ENCODE data around the gene TRIM15.
A peak's percentile ranks its signal among the peaks of the same experiment; 100 is the strongest.
"Not testable (repeated sequence)": the region's sequence is repeated elsewhere in the genome, so short reads cannot be mapped to it uniquely, and the experiment has no call there.

TRIM15 gene

GRCh38 chr6:30163090-30163917 lies at the start of gene TRIM15:
TRIM15 (plus strand) TSS chr6:30163546; CDS start chr6:30163685, 139 bp downstream.
- in situ Hi-C loops (cut with HindIII; ENCODE audit: low pct_ligation_motif_present, low pct_unique_long_range_greater_than_20kb, low sequenced_read_pairs) = no loop called here
- DNase-seq = no peak

GRCh38 chr6:30113841-30114240 lies 49.5 kb upstream of the TRIM15 start:
- in situ Hi-C loops (cut with HindIII; ENCODE audit: low pct_ligation_motif_present, low pct_unique_long_range_greater_than_20kb, low sequenced_read_pairs) = no loop called here
- DNase-seq = peak; percentile 27

GRCh38 chr6:30116724-30117123 lies 46.6 kb upstream of the TRIM15 start:
- no peak for DNase-seq
- in situ Hi-C loops (cut with HindIII; ENCODE audit: low pct_ligation_motif_present, low pct_unique_long_range_greater_than_20kb, low sequenced_read_pairs) = no loop called here

- in situ Hi-C loops (cut with HindIII; ENCODE audit: low pct_ligation_motif_present, low pct_unique_long_range_greater_than_20kb, low sequenced_read_pairs); DNase-seq: not testable (repeated sequence)
Observed at GRCh38 chr6:30118691-30119090, 44.7 kb upstream of the TRIM15 start.

GRCh38 chr6:30121446-30122366 lies 41.6 kb upstream of the TRIM15 start:
- in situ Hi-C loops (cut with HindIII; ENCODE audit: low pct_ligation_motif_present, low pct_unique_long_range_greater_than_20kb, low sequenced_read_pairs) = no loop called here
- DNase-seq = no peak

- in situ Hi-C loops (cut with HindIII; ENCODE audit: low pct_ligation_motif_present, low pct_unique_long_range_greater_than_20kb, low sequenced_read_pairs) = no loop called here
- no peak for DNase-seq
Observed at GRCh38 chr6:30122515-30122914, 40.8 kb upstream of the TRIM15 start.

- in situ Hi-C loops (cut with HindIII; ENCODE audit: low pct_ligation_motif_present, low pct_unique_long_range_greater_than_20kb, low sequenced_read_pairs) = no loop called here
- no peak for DNase-seq
Observed at GRCh38 chr6:30127238-30128093, 35.9 kb upstream of the TRIM15 start.

GRCh38 chr6:30129265-30130178 lies 33.8 kb upstream of the TRIM15 start:
- DNase-seq = no peak
- in situ Hi-C loops (cut with HindIII; ENCODE audit: low pct_ligation_motif_present, low pct_unique_long_range_greater_than_20kb, low sequenced_read_pairs) = no loop called here

- no peak for DNase-seq
- in situ Hi-C loops (cut with HindIII; ENCODE audit: low pct_ligation_motif_present, low pct_unique_long_range_greater_than_20kb, low sequenced_read_pairs) = no loop called here
Observed at GRCh38 chr6:30130179-30130679, 33.1 kb upstream of the TRIM15 start.

GRCh38 chr6:30130887-30131862 lies 32.2 kb upstream of the TRIM15 start:
- in situ Hi-C loops (cut with HindIII; ENCODE audit: low pct_ligation_motif_present, low pct_unique_long_range_greater_than_20kb, low sequenced_read_pairs) = no loop called here
- peak; percentile 79 for DNase-seq

- DNase-seq = no peak
- in situ Hi-C loops (cut with HindIII; ENCODE audit: low pct_ligation_motif_present, low pct_unique_long_range_greater_than_20kb, low sequenced_read_pairs) = no loop called here
Observed at GRCh38 chr6:30131947-30132497, 31.3 kb upstream of the TRIM15 start.

- no peak for DNase-seq
- in situ Hi-C loops (cut with HindIII; ENCODE audit: low pct_ligation_motif_present, low pct_unique_long_range_greater_than_20kb, low sequenced_read_pairs) = no loop called here
Observed at GRCh38 chr6:30135147-30135546, 28.2 kb upstream of the TRIM15 start.

- in situ Hi-C loops (cut with HindIII; ENCODE audit: low pct_ligation_motif_present, low pct_unique_long_range_greater_than_20kb, low sequenced_read_pairs) = no loop called here
- no peak for DNase-seq
Observed at GRCh38 chr6:30135757-30136156, 27.6 kb upstream of the TRIM15 start, which contains the start of gene TRIM40. TRIM40 (plus strand) TSS chr6:30136140; CDS start chr6:30137037, 897 bp downstream.

GRCh38 chr6:30136570-30137286 lies 26.6 kb upstream of the TRIM15 start:
- in situ Hi-C loops (cut with HindIII; ENCODE audit: low pct_ligation_motif_present, low pct_unique_long_range_greater_than_20kb, low sequenced_read_pairs) = no loop called here
- DNase-seq = no peak

GRCh38 chr6:30140240-30140639 lies 23.1 kb upstream of the TRIM15 start:
- in situ Hi-C loops (cut with HindIII; ENCODE audit: low pct_ligation_motif_present, low pct_unique_long_range_greater_than_20kb, low sequenced_read_pairs) = not testable (repeated sequence)

More at GRCh38 chr6:30140240-30140639, 23.1 kb upstream of the TRIM15 start:
- not testable (repeated sequence) for DNase-seq

Data from ACHN (cell line).